Ammon's horn (tissue), 1 donor: ENCODE results near the gene MAP2.
"Not testable (repeated sequence)": the region's sequence is repeated elsewhere in the genome, so short reads cannot be mapped to it uniquely, and the experiment has no call there.

Source experiments
- DNase-seq: peaks from one replicate; pipeline ENCODE4 v3.0.0-alpha.2; 2016; ENCODE audit warnings: low spot score

The MAP2 gene

GRCh38 chr2:209591021-209591420 lies 167.2 kb downstream of the MAP2 start:
- no peak for DNase-seq

GRCh38 chr2:209592106-209592505 lies 168.3 kb downstream of the MAP2 start:
- no peak for DNase-seq

DNA sequence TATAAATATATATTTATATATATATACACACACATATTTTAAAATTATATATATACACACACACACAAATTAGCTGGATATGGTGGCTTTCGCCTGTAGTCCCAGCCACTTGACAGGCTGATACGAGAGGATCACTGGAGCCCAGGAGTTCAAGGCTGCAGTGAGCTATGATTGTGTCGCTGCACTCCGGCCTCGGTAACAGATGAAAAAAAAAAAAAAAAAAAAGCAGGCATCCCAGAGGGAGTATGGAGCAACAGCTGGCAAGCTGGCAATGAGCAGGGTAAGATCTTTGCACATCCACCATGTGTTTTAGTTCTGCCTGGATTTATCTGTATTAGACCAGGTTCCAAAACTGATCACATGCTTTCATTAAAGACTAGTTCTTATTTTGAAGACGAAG lies 170.1 kb downstream of the MAP2 start:
- DNase-seq: no peak

- no peak for DNase-seq
Measured at GRCh38 chr2:209596262-209596661, 172.4 kb downstream of the MAP2 start.

GRCh38 chr2:209598227-209598626 lies 174.4 kb downstream of the MAP2 start:
- not testable (repeated sequence) for DNase-seq

DNA sequence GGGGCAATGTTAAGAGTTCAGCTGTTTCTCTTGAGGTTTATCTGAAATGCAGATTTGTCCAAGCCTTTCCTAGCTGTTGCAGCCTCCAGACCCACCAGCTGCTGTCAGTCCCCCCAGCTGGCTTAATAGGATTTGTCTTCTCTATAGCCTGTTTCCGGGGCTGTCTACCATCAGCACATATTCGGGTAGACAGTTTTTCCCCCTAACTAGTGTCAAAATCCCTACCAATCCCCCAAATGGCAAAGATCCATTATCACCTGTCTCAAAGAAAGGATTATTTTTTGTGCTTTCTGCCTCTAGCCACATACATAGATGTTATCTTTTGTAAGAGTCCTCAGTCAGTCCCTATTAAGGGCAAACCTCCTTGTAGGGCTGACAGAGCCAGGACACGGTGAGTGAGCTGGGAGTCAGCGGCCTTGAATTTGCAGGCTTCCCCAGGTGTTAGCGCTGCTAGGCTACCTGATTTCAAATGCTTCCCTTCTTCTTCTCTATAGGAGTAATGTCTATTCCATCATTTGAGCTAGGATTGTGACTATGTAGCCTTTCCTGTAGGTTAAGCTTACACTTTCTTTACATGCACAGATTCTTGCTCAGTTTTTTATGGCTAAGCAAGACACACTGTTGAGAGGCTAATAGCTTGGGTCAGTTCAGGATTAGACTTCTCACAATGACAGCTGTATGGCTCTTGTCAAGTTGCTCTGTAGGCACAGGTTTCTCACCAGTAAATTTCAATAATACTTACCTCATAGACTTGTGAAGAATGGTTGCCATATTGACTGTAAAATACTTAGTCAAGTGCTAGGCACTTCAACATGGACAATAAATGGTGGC lies 176.7 kb downstream of the MAP2 start:
- no peak for DNase-seq

- DNase-seq: no peak
Measured at GRCh38 chr2:209601497-209601896, 177.7 kb downstream of the MAP2 start.

GRCh38 chr2:209602259-209602658 lies 178.4 kb downstream of the MAP2 start:
- no peak for DNase-seq

DNA sequence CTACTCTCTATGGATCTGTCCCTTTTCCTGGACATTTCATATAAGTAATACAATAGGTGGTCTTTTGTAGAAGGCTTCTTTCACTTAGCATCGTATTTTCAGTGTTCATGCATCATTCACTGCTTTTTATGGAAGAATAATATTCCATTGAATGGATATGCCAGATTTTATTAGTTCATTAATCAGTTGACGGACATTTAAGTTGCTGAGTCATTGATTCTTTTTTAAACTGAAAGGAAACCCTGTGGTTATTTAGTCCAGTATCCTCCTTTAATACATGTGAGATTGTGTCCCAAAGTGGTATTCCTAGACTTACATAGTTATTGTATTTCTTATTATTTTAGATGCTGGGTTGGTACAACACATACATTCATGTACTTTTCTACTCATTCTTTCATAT lies 185.7 kb downstream of the MAP2 start:
- DNase-seq: no peak

DNA sequence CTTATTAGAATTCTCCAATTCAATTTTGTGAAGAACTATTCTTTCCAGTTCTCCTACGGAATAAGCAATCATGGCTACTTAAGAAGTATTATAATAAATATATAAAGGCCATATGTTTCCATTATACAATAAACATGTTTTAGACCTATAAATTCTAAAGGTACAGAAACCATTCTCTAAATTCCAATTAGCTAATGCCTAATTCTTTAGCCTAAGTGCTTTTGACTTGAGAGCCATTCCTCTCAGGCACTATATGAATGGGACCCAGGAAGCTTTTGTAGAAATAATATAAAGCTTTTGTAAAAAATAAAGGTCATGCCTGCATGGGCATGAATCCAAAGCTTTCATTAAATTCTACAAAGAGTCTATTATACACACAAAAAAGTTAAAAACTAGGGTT lies 186.8 kb downstream of the MAP2 start:
- DNase-seq: no peak

- DNase-seq: no peak
Measured at GRCh38 chr2:209613649-209614305, 189.9 kb downstream of the MAP2 start.

DNA sequence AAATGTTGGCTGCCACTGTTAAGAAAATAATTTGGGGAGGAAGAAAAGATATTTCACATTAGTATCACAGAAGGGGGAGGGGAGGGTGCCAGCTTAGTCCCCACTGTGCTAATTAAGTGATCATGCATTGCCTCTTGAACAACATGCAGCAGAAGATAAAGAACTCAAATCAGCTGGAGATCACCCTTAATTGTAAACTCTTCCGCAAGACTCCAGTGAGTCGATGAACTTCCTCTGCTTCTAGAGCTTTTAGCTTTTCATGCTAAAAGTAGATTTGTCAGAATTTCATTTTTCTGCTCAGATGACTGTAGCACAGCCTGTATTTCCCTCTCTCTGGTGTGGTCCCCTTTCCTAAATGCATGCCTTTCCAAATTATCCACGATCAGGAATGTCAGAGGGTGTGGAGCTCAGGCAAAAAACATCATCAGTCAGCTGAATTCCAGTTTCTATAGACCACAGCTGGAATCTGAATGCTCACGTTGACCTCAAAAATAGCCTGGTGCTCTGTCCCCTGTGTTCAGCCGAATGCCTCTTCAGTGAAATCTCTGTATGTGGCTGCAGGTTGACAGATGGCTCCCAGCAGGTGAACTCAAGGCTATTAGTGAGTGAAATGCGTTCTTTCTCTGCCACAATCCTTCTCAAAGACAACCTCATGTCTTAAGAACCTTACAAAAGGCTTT lies 191.0 kb downstream of the MAP2 start:
- no peak for DNase-seq

- DNase-seq: peak; percentile 20
Measured at GRCh38 chr2:209619782-209620181, 195.9 kb downstream of the MAP2 start.

GRCh38 chr2:209624192-209624938 lies 200.5 kb downstream of the MAP2 start:
- no peak for DNase-seq

- DNase-seq: peak; percentile 58
Measured at GRCh38 chr2:209629597-209629996, 205.8 kb downstream of the MAP2 start.

- DNase-seq: no peak
Measured at GRCh38 chr2:209633911-209634310, 210.1 kb downstream of the MAP2 start.

DNA sequence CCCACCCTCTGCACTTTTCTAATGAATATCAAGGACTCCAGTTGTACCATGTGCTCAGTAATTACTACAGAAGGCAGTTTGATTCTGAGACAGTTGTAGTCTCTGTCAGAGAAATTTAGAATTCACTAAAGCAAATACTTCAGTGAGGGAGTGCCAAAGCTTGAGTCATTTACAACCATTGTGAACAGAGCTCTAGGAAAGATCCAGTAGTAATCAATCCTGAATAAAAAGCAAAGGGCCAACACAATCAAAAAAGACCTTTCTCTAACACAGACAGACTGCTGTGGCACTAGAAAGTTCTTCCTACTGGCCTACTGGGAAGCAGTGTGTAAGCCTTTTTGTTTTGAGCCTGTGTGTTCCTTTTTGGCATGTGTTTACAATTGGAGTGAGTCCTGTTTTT lies 212.2 kb downstream of the MAP2 start:
- peak; percentile 63 for DNase-seq

- no peak for DNase-seq
Measured at GRCh38 chr2:209637293-209637692, 213.4 kb downstream of the MAP2 start.

GRCh38 chr2:209638346-209638745 lies 214.5 kb downstream of the MAP2 start:
- DNase-seq: no peak

DNA sequence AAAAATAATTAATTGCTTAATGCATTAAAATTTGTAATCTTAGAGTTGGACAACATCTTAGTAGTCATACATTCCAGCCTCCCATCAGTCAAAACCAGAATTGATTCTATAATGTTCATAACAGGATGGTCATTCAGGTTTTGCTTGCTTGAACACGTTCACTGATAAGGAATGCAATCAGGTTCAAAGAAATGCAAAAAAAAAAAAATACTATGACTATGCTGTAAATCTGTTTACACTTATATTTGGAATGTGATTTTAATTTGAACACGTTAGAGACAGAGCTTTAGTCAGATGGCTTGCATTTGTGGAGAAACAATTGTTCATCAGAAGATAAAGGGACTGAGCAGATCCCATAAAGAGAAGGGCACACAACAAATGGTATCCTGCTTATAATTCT lies 216.5 kb downstream of the MAP2 start:
- no peak for DNase-seq

- no peak for DNase-seq
Measured at GRCh38 chr2:209642146-209642820, 218.4 kb downstream of the MAP2 start.

- DNase-seq: no peak
Measured at GRCh38 chr2:209644842-209645241, 221.0 kb downstream of the MAP2 start.
